OCI-LY7 (cell line): ENCODE data around the gene FARSB.

Experiments used
- EZH2phosphoT487 ChIP-seq: fragments of 200-600 bp; sonication (generic); IDR thresholded peaks from 2 replicates; pipeline ENCODE4 v1.6.1; 2018; ENCODE audit warnings: low read depth, borderline replicate concordance, mild to moderate bottlenecking, mixed run types, antibody characterized with exemption, low read length, moderate library complexity, mixed read lengths
- TF ChIP-seq, protein P1 (sequence below): fragments of 200-600 bp; sonication (generic); conservative IDR thresholded peaks from 2 replicates; pipeline ENCODE4 v1.5.1; 2014; ENCODE audit warnings: mild to moderate bottlenecking, antibody characterized with exemption, low read length, moderate library complexity, mixed read lengths

GRCh38 chr2:222523783-222524544, 131.9 kb downstream of the FARSB start:
- TF ChIP-seq, protein P1, sequence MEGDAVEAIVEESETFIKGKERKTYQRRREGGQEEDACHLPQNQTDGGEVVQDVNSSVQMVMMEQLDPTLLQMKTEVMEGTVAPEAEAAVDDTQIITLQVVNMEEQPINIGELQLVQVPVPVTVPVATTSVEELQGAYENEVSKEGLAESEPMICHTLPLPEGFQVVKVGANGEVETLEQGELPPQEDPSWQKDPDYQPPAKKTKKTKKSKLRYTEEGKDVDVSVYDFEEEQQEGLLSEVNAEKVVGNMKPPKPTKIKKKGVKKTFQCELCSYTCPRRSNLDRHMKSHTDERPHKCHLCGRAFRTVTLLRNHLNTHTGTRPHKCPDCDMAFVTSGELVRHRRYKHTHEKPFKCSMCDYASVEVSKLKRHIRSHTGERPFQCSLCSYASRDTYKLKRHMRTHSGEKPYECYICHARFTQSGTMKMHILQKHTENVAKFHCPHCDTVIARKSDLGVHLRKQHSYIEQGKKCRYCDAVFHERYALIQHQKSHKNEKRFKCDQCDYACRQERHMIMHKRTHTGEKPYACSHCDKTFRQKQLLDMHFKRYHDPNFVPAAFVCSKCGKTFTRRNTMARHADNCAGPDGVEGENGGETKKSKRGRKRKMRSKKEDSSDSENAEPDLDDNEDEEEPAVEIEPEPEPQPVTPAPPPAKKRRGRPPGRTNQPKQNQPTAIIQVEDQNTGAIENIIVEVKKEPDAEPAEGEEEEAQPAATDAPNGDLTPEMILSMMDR, result no peak
- TF ChIP-seq EZH2phosphoT487, result no peak
